ENCODE measurements around the gene SDK2.

Gene SDK2

DNA sequence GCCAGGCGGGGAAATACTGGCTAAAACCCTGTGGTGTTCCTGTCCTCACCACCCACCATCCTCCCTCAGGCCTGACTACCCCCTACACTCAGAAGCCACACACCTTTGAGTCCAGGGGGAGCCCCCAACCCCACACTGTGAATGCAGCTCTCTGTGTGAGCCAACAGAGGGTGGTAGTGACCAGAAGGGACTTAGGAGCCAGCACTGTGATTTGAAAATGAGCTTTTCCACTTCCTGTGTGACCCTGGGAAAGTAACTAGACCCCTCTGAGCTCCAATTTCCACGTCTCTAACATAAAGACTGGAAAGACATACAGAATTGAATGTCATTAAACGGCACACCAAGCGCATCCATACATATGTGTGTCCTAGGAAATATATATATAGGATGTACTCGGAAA lies 58.7 kb downstream of the SDK2 start:
- no peak for DNase-seq (ENCODE audit: low read depth)

DNA sequence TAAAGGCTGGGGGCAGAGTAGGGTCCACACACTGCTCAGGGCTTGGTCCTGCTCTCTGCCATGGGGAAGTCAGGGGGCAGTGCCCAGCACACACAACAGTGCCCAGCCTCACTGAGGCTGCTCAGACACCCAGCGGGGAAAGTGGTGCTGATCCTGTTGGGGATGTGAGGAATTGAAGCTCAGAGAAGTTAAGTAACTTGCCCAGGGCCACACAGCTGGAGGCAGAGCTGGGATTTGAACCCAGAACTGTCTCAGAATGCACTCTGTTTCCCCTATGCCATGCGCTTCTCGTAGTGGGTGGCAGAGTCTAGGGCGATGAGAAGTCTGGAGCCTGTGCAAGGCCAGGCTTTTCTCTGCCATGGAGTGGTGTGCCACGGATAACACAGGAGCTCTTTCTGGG lies 59.3 kb downstream of the SDK2 start:
- no peak for DNase-seq (ENCODE audit: low read depth)

- no peak for DNase-seq (ENCODE audit: low read depth)
These were observed 60.2 kb downstream of the SDK2 start for GRCh38 chr17:73584049-73584448.

GRCh38 chr17:73582821-73583220 lies 61.4 kb downstream of the SDK2 start:
- no peak for DNase-seq (ENCODE audit: low read depth)

DNA sequence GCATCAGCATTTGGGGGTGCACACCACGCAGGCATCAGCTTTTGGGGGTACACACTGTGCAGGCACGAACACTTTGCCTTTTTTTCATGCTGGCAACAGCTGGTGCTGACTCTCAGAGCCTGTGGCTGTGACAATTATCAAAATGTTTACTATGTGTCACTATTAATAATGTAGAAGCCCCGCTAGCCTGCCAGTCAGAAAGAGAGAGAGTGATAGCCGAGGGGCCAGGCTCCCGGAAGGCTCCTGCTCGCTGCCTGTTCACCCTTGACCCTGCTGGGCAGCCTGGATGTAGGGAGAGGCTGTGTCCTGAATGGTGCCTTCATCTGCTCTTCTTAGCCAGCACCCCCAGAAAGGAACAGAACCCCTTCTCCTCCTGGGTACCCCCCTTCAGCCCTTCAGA lies 61.9 kb downstream of the SDK2 start:
- no peak for DNase-seq (ENCODE audit: low read depth)

DNA sequence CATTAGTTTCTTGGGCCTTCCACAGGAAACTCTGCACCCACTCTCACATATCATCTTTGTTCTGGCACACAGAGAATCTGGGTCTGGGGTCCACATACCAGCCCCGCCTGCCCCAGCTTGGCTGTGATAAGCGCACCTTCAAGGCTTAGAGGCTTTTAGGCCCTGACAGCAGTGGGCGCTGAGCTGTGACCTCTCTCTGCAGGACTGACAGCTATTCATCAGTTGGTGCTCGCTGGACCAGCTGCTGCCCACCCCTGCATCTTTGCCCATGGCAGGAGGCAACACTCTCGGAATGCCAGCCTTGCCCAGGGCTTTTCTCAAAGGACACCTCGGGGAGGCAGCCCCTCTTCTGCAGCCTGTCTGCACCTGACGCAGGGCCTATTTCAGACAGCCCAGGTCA lies 62.9 kb downstream of the SDK2 start:
- DNase-seq (ENCODE audit: low read depth): no peak

DNA sequence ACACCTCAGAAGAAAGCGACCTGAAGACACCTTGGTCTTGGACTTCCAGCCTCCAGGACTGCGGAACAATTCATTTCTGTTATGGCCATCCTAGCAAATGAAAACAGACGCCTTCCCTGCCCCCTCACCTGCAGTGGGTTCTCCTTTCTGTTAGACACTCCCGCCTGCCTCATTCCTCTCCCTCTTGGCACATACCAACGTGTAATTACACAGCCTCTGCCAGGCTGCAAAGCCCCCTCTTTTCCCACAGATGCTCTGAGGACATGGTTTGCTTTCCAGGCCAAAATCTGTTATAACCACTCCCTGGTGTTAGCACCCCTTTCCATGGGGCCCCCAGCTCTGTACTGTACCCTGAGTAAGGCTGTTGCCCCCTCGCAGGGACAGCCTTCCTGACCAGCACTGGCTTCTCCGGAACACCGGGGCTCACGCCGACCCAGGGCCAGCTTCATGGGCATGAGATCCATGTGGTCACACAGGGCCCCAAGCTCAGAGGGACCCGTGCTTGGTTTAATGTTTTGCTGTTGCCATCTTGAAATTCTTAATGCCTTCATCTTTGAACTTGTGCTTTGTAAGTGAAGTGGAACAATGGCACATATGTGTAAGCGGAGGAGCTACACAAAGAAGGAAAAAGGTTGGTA lies 64.1 kb downstream of the SDK2 start:
- no peak for DNase-seq (ENCODE audit: low read depth)

GRCh38 chr17:73576556-73577098 lies 67.6 kb downstream of the SDK2 start:
- no peak for DNase-seq (ENCODE audit: low read depth)

- no peak for DNase-seq (ENCODE audit: low read depth)
These were observed 68.6 kb downstream of the SDK2 start for GRCh38 chr17:73575470-73576221.

DNA sequence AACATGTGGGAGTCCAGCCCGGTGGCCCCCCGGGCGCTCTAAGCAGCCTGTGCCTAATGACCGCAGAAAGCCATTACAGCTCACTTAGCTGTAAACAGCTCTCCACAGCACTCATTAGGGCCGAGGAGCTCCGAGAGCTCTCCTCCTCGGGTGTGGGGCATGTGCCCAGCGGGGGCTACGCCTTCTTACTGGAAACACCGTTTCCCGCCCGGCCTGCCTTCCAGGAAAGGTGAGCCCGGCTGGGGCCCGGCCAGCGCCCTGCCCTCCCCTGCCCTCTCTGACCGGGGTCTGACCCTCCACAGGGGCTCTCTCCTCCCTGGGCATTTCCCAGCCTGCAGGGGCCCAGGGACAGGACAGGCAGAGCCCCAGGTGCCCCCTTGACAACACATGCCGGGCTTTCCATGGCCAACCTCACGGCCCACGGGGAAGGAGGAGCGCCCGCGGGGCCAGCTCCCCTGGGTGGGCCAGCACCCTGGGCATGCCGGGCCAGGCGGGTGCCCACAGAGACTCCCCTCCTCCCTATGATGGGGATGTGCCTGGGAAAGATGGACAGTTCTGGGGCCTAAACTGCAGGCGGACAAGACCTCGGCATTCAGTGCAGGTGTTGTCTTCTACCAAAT lies 72.6 kb downstream of the SDK2 start:
- DNase-seq (ENCODE audit: low read depth): no peak

DNA sequence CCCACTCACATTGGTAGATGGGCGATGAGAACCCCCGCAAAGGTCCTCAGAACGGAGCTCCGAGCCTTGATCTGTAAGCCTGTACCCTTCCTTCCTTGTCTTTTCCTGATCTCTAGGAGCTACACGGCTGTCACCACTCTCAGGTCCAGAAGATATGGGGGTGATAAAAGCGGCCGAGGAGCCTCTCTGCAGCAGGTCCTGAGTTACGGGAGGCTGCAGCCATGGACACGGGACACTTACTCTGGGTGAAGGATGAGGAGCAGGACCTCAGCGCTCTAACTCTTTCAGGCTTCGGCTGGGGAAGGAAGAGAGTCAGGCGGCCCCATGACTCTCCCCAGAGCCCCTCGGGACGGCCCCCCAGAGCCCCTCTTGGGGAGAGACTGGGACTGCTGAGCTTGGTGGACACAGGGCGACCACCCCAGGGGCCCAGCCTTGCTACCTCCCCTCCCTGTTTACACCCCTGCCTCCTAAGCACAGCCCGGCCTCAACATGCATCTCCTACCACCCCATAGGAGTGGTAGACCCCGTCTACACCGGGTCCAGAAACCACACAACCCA lies 74.4 kb downstream of the SDK2 start:
- no peak for DNase-seq (ENCODE audit: low read depth)

GRCh38 chr17:73568934-73569333 lies 75.3 kb downstream of the SDK2 start:
- DNase-seq (ENCODE audit: low read depth): no peak

DNA sequence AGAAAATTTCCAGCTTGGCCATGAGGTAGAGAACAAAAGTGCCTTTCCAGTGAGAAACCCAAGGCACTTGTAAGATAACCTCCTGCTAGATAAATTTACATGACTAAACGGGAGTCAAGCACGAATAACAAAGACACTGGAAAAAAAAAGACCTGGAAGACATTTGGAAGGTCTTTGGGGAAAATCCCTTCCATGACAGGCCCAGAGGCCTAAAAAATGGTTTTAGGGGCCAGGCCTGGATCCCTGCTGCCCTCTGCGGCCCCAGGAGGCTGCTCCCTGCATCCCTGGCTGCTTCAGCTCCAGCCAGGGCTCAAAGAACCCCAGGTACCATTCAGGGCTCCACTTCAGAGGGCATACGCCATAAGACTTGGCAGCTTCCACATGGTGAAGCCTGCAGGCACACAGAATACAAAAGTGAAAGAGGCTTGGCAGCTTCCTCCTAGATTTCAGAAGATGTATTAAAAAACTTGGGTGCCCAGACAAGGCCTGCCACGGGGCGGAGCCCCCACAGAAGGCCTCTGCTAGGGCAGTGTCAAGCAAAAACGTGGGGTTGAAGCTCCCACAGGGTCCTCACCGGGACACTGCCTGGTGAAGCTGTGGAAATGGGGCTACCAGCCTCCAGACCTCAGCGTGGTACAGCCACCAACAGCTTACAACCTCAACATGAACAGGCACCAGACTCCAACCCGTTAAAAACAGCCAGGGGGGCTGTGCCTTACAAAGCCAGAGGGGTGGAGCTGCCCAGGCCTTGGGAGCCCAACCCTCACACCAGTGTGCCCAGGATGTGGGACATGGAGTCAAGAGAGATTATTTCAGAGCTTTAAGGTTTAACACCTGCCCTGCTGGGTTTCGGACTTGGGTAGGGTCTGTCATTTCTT lies 77.1 kb downstream of the SDK2 start:
- no peak for DNase-seq (ENCODE audit: low read depth)

- DNase-seq (ENCODE audit: low read depth): no peak
These were observed 79.4 kb downstream of the SDK2 start for GRCh38 chr17:73564843-73565242.

DNA sequence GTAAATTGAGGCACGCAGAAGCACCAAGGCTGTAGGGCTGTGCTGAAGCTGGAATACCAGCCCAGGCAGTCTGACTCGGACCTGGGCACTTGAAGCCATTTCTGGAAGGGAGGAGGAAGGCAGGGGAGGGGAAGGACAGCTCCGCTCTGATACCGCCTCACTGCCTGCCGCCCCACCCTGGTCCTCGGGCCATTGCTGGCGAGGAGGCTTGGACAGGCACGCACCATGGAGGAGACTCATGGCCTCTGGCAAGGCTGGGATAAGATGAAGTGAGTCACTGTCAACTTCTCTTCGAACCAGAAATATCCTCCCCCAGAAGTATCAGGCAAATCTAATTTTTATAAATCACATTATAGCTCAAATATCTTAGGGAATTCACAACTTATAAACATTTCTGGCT lies 81.3 kb downstream of the SDK2 start:
- no peak for DNase-seq (ENCODE audit: low read depth)

GRCh38 chr17:73561111-73561510 lies 83.1 kb downstream of the SDK2 start:
- DNase-seq (ENCODE audit: low read depth): no peak

DNA sequence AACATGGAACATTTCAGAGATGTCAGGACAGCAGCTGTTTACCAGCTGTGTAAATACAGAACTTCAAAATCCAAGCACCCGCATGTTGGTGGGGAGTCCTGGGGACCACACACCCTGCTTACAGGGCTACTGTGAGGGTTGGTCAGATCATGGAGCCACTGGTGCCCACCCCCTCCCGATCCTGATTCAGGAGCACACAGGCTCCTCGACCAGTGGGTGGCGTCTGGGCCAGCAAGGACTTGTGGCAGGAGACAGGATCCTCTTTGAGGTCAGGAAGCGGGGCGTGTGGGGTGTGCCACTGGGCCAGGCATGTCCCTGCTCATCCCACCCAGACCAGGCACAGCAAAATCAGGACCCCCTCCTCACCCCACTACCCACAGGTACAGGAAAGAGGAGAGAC lies 83.6 kb downstream of the SDK2 start:
- DNase-seq (ENCODE audit: low read depth): no peak

DNA sequence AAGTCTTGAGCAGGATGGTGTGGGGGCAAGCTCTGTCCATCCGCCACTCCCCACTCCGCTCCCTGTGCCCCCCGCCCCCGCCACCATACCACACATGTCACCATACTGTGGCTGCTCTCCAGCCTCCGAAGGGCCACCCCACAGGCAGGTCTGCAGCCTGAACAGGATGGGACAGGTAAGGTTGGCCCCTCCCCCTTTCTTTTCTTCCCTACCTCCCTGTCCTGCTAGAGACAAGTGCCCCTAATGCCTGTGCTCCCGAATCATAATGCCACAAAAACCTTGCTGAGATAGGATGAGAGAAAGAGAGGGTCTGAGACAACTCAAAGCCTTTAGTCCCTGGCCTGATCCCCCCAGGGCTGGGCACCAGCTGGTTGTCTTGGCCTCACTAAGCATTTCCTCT lies 84.7 kb downstream of the SDK2 start:
- DNase-seq (ENCODE audit: low read depth): no peak

DNA sequence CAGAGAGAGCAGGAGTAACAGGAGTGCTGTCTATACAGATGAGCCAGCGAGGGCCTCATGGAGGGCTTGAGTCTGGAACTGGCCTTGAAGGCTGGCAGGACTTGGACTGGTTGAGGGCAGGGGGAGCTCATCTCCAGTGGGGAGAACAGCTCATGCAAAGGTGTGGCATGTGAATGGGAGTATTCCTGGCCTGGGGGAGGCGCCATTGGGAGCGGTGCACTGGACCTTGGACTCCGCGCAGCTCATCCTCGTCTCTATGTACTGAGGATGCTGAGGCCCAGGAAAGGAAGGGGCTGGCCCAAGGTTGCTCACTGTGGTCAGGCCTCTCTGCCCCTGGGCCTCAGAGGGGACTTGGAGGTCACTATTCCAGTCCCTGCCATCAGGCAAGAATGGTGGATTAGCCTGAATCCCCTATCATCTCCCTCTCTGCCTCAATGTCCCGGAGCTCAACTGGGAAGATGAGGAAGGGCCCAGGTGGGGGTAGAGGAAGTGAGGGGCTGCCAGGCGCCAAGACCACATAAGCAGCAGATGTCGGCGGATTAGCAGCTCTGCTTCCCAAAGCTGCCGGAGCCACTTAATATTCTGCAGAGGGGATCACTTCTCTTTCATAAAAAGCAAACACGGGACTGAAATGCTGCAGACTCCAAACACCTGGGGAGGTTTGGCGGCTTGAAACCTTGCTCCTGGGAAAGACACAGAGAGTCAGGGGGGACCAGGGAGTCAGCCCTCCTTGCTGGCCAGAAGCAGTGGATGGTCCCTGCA lies 88.9 kb downstream of the SDK2 start:
- no peak for DNase-seq (ENCODE audit: low read depth)

- DNase-seq (ENCODE audit: low read depth): no peak
These were observed 89.7 kb downstream of the SDK2 start for GRCh38 chr17:73554498-73554897.

- DNase-seq (ENCODE audit: low read depth): no peak
These were observed 90.9 kb downstream of the SDK2 start for GRCh38 chr17:73553311-73553710.

Measured in stimulated activated CD8-positive, alpha-beta memory T cell treated with anti-CD3 and anti-CD28 coated beads, Interleukin-15, amount 100 ng/mL, for 24 hours (primary cell).